ES-I3 (cell line): Measurements from ENCODE around the gene SYNDIG1.

Source experiments
- H3K36me3 ChIP-seq: 2 replicates; pipeline ENCODE4 v1.6.1; 2013; ENCODE audit warnings: mild to moderate bottlenecking, low read length, control low read depth, moderate library complexity; ENCODE audit not compliant: insufficient read depth
- H3K4me1 ChIP-seq: 2 replicates; pipeline ENCODE4 v1.6.1; 2013; ENCODE audit warnings: mild to moderate bottlenecking, control low read depth, low read length; ENCODE audit not compliant: insufficient read depth
- H3K9ac ChIP-seq: 2 replicates; pipeline ENCODE4 v1.6.1; 2013; ENCODE audit warnings: low read depth, mild to moderate bottlenecking, low read length, moderate library complexity
- H3K9me3 ChIP-seq: 2 replicates; pipeline ENCODE4 v1.6.1; 2013; ENCODE audit warnings: mild to moderate bottlenecking, low read length, moderate library complexity; ENCODE audit not compliant: control insufficient read depth, insufficient read depth

SYNDIG1 gene

DNA sequence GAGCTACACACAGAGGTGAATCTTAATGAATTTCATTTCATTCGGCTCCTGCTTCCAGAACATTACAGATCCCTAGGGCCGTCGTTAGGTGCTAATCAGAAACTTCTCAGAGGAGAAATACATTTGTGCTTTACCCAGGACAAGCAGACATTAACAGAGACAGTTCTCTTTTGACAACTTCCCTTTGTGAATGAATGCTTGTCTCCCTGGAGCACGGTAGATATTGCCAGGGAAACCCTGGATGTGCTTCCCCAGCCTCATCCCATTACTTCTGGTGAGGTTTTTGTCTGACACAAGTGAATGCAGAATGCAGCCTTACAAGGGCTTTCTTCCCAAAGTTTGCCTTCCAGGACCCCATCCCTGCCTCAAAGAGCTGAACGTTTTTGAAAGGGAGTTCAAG is 105.4 kb downstream of the SYNDIG1 start:
- Histone ChIP-seq H3K4me1 (no peaks in the 10 kb centered on the region), H3K9ac (no peak overlapping the region), H3K36me3 (no peaks in the 10 kb centered on the region), H3K9me3 (no peaks in the 10 kb centered on the region)

DNA sequence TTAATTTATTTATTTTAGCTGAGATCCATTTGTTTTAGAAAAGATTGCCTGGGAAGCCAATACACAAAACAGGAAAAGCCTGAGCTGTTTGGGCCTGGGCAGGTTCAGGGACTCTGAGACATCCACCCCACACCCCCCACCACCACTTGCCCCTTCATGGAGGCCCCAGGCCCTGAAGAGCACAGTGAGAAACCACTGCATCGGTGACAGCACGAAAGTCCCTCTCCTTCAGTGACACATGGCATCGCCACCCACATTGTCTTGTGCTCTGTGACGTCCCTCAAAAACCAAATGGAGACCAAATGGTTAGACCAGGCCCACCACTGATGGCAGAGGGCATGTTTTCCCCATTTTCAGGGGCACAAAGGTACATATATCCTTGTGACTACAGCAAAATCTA is 106.4 kb downstream of the SYNDIG1 start:
- Histone ChIP-seq H3K9me3 (no peaks in the 10 kb centered on the region), H3K9ac (no peak overlapping the region), H3K36me3 (no peaks in the 10 kb centered on the region), H3K4me1 (no peaks in the 10 kb centered on the region)

DNA sequence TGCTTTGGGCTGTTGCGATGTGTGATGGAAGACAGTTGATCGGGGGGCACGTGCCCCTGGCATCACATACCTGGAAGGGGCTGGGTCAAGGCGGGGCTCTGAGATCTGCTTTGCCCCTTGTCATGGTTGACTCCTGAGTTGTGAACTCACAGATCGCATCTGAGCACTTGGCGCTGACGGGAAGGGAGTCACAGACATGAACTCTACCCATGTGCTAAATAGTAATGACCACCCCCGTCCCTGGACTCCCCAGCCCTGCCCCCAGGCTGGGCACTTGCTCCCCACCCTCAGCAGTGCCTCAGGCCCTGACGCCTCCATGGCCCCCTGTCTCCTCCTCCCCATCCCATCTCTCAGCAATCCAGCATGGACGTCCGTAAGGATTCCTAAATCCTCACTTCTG is 107.0 kb downstream of the SYNDIG1 start:
- no peaks in the 10 kb centered on the region for H3K36me3 ChIP-seq
- H3K9ac ChIP-seq = no peak overlapping the region
- H3K4me1 ChIP-seq = no peaks in the 10 kb centered on the region
- no peaks in the 10 kb centered on the region for H3K9me3 ChIP-seq

- no peaks in the 10 kb centered on the region for H3K4me1 ChIP-seq
- no peaks in the 10 kb centered on the region for H3K36me3 ChIP-seq
- H3K9ac ChIP-seq = no peak overlapping the region
- H3K9me3 ChIP-seq = no peaks in the 10 kb centered on the region
Observed at GRCh38 chr20:24577271-24577909, 108.0 kb downstream of the SYNDIG1 start.

GRCh38 chr20:24578567-24579415 is 109.4 kb downstream of the SYNDIG1 start:
- no peaks in the 10 kb centered on the region for H3K36me3 ChIP-seq
- no peak overlapping the region for H3K9ac ChIP-seq
- no peaks in the 10 kb centered on the region for H3K9me3 ChIP-seq
- H3K4me1 ChIP-seq = no peaks in the 10 kb centered on the region

DNA sequence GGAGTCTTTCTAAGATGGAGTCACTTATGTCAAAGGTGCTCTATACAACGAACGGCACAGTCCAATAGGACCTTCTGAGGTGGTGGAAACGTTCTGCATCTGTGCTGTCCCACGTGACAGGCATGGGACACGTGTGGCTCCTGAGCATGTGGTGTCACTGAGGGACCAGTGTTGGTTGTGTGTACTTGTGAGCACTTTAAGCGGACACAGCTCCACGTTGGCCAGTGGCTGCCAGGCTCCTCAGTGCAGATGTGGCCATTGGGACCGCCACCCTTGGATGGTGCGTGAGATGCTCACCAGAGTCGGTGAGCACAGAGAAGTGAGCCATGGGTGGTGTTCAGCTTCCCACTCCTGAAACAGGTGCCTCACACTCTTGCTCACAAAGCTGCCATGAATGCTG is 110.0 kb downstream of the SYNDIG1 start:
- H3K4me1 ChIP-seq = no peaks in the 10 kb centered on the region
- no peaks in the 10 kb centered on the region for H3K36me3 ChIP-seq
- no peak overlapping the region for H3K9ac ChIP-seq
- H3K9me3 ChIP-seq = no peaks in the 10 kb centered on the region

- Histone ChIP-seq H3K4me1 (no peaks in the 10 kb centered on the region), H3K36me3 (no peaks in the 10 kb centered on the region), H3K9me3 (no peaks in the 10 kb centered on the region), H3K9ac (no peak overlapping the region)
Observed at GRCh38 chr20:24580006-24580405, 110.6 kb downstream of the SYNDIG1 start.

DNA sequence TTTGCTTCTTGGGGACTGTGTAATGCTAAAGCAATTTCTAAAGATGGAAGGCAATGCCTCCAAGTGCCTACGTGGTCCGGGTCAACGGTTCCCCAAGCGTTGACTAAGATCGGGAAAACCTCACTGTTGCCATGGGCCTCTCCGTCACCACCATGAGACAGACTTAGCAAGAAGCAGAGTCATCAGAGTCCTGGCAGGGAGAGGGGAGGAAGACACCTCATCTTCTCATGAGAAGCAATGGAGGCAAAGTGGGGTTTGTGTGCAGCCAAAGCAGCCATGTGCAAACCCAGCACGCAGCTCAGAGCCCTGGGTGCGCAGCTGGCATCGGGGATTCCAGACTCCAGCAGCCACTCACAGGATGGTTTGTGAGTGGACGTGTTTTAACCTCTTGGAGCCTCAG is 111.4 kb downstream of the SYNDIG1 start:
- Histone ChIP-seq H3K9ac (no peak overlapping the region), H3K4me1 (no peaks in the 10 kb centered on the region)

GRCh38 chr20:24581443-24582170 is 112.2 kb downstream of the SYNDIG1 start:
- Histone ChIP-seq H3K4me1 (no peaks in the 10 kb centered on the region), H3K9ac (no peak overlapping the region), H3K9me3 (no peaks in the 10 kb centered on the region), H3K36me3 (no peaks in the 10 kb centered on the region)

More for the DNA sequence above, 111.4 kb downstream of the SYNDIG1 start:
- Histone ChIP-seq H3K36me3 (no peaks in the 10 kb centered on the region), H3K9me3 (no peaks in the 10 kb centered on the region)

GRCh38 chr20:24582373-24583168 is 113.1 kb downstream of the SYNDIG1 start:
- H3K4me1 ChIP-seq = no peaks in the 10 kb centered on the region

DNA sequence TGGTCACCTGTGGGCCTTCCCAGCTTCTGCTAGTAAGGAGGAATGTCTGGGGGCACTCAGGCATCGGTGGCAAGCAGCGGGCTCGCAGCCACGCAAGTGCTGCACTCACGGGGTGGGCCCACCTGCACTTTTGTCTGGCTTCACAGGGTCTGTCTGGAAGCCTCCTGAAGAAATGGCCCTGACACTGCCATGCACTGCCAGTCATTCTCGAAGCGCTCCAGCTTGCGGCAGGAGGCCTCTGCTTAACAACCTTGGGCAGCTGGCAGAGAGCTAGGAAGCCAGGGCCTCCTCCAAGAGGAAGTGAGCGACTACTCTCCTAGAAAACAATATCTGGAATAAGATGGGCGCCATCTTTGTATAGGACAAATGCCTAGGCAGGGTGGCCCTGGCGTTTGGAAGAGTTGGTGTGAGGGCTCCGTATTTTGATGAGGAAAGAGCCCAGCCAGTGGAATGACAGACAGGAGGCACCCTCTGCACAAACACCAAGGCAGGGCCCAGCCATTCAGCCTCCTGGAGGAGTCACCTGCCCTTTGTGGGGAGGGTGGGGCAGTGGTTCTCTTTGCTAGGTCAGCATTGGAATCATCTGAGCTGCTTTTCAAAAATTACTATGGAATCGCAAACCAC is 113.9 kb downstream of the SYNDIG1 start:
- no peak overlapping the region for H3K9ac ChIP-seq
- H3K36me3 ChIP-seq = no peaks in the 10 kb centered on the region
- no peaks in the 10 kb centered on the region for H3K4me1 ChIP-seq
- H3K9me3 ChIP-seq = no peaks in the 10 kb centered on the region

More at GRCh38 chr20:24582373-24583168, 113.1 kb downstream of the SYNDIG1 start:
- H3K9me3 ChIP-seq = no peaks in the 10 kb centered on the region
- H3K9ac ChIP-seq = no peak overlapping the region
- H3K36me3 ChIP-seq = no peaks in the 10 kb centered on the region

DNA sequence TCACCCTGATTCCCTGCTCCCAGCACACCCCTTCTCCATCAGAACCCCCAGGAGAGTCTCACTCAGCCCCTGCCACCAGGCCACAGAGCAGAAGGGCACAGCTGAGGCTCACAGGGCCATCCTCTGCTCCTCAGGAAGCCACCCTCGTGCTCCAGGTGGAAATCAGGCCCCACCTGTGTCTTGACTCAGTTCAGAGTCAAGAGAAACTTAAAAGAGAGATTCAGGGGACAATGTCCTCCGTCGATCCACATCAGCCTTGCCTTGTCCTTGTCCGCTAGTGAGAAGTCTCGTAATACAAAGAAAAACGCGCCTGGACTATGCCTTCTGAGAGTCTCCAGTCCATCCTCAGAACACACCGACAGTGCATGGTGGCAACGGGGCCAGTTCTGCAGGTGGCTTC is 114.6 kb downstream of the SYNDIG1 start:
- Histone ChIP-seq H3K9me3 (no peaks in the 10 kb centered on the region), H3K36me3 (no peaks in the 10 kb centered on the region), H3K9ac (no peak overlapping the region), H3K4me1 (no peaks in the 10 kb centered on the region)

- Histone ChIP-seq H3K9ac (no peak overlapping the region), H3K4me1 (no peaks in the 10 kb centered on the region), H3K36me3 (no peaks in the 10 kb centered on the region), H3K9me3 (no peaks in the 10 kb centered on the region)
Observed at GRCh38 chr20:24584538-24585356, 115.3 kb downstream of the SYNDIG1 start.
